Gastrocnemius medialis (tissue), 4 donors: ENCODE data around the gene PLCD1. TPM values are rescaled to one million over a fixed set of nuclear protein-coding genes. Genes with fewer than 3 reads are reported as not detected.

Source experiments
- ATAC-seq, 2 donors: fragments of 150-250 bp; one replicate each; pipeline ENCODE4 v1.9.1; 2016
- DNase-seq, 2 donors: peaks; one replicate each; pipeline ENCODE4 v3.0.0-alpha.2; 2019
- H3K27ac ChIP-seq, 4 donors: fragments of 200-600 bp; sonication (generic); 1 replicate in 1 of 4; 2 replicates in 3 of 4; pipeline ENCODE4 v1.5.1; 2016 to 2018; ENCODE audit warnings: mild to moderate bottlenecking in 2 of 4, moderate library complexity in 1 of 4
- H3K27me3 ChIP-seq, 3 donors: fragments of 200-600 bp; sonication (generic) in 2 of 3; 1 replicate in 1 of 3; 2 replicates in 2 of 3; pipeline versions ENCODE4 v1.5.1 to v1.6.0; 2016 to 2019; ENCODE audit warnings: mild to moderate bottlenecking in 1 of 3, moderate library complexity in 1 of 3
- H3K36me3 ChIP-seq, 2 donors: fragments of 200-600 bp; sonication (generic) in 1 of 2; one replicate each; pipeline ENCODE4 v1.5.1; 2017 to 2018
- H3K4me1 ChIP-seq, 2 donors: fragments of 200-600 bp; sonication (generic) in 1 of 2; one replicate each; pipeline ENCODE4 v1.5.1; 2016 to 2017; ENCODE audit warnings: mild to moderate bottlenecking in 2 of 2
- H3K4me3 ChIP-seq, 4 donors: fragments of 200-600 bp; sonication (generic) in 3 of 4; 1 replicate in 1 of 4; 2 replicates in 3 of 4; pipeline ENCODE4 v1.5.1; 2016 to 2019; ENCODE audit warnings: mild to moderate bottlenecking in 2 of 4
- H3K9me3 ChIP-seq, 3 donors: fragments of 200-600 bp; sonication (generic) in 2 of 3; 1 replicate in 1 of 3; 2 replicates in 2 of 3; pipeline ENCODE4 v1.5.1; 2016 to 2019
- CTCF ChIP-seq, 5 experiments: fragments of 450-650 bp in 3 of 5; fragments of 200-600 bp in 2 of 5; sonication (generic) in 2 of 5; IDR thresholded peaks in 4 of 5; conservative IDR thresholded peaks in 1 of 5; 1 replicate in 4 of 5; 2 replicates in 1 of 5; pipeline ENCODE4 v1.5.1; 2016 to 2019; ENCODE audit warnings: antibody characterized with exemption in 5 of 5, mild to moderate bottlenecking in 3 of 5, moderate library complexity in 3 of 5
- POLR2A ChIP-seq, 2 donors: fragments of 450-650 bp; IDR thresholded peaks; one replicate each; pipeline ENCODE4 v1.6.1; 2017; ENCODE audit warnings: antibody characterized with exemption in 2 of 2, mild to moderate bottlenecking in 2 of 2, moderate library complexity in 2 of 2
- in situ Hi-C, 4 donors: fragments of 200-750 bp; cut with MboI; loops; one replicate each; pipeline versions ENCODE4 v1.15.0 to v1.8.0; 2017; ENCODE audit warnings: low sequenced_read_pairs in 4 of 4
- intact Hi-C: fragments of 100-400 bp; cut with DNase I; formaldehyde crosslinking; loops from one replicate; pipeline ENCODE4 v1.15.1; 2023; ENCODE audit warnings: low total_unique reads
- total RNA-seq, 4 donors: library from RNA; depleted of rRNA; stranded (reverse); fragments of >200 nt; gene quantifications; one replicate each; pipeline versions ENCODE4 v1.1.0 to v1.2.3, GENCODE V29; 2016

Gene PLCD1
- total RNA-seq, 4 donors from 2014 or later = 2.4 to 6.2 (median 4.7) TPM

- ATAC-seq = no peak
- Histone ChIP-seq H3K36me3 (no peaks in the 10 kb centered on the region), H3K9me3 (no peaks in the 10 kb centered on the region), H3K27me3 (no peaks in the 10 kb centered on the region), H3K27ac (no peak overlapping the region), H3K4me1 (peaks cover 13 to 21% of the 10 kb centered on the region in 2 donors), H3K4me3 (no peak overlapping the region)
- intact Hi-C loops (no loop called here), in situ Hi-C loops (no loop called here)
- DNase-seq = no peak
- TF ChIP-seq CTCF (IDR thresholded peaks at IDR 0.05 in 4 of 5, conservative IDR thresholded peaks at IDR 0.05 in 1 of 5) (no peak), POLR2A (IDR thresholded peaks at IDR 0.05) (no peak)
These were observed 58.0 kb downstream of the PLCD1 start for GRCh38 chr3:37971467-37971866.

DNA sequence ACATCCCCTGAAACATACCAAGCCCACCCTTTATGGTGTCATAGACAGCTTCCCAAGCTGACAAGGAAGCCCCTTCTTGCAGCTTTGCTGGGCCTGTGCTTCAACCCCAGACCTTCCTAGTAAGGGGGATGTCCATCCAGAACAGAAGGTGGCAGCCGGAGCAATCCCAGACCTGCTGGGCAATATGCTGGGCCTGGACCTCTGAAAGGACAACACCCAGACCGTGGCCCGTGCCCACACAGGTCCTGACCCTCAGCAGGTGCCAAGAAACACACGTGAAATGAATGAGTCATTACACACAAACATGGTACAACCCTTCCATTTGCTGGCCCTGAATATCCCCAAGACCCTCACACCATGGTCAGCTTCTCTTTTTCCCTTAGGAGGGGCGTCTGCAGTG, 58.6 kb downstream of the PLCD1 start:
- intact Hi-C loops = no loop called here
- no peak for TF ChIP-seq POLR2A (IDR thresholded peaks at IDR 0.05)
- no peak for TF ChIP-seq CTCF (IDR thresholded peaks at IDR 0.05 in 4 of 5, conservative IDR thresholded peaks at IDR 0.05 in 1 of 5)
- H3K4me3 ChIP-seq = no peak overlapping the region

DNA sequence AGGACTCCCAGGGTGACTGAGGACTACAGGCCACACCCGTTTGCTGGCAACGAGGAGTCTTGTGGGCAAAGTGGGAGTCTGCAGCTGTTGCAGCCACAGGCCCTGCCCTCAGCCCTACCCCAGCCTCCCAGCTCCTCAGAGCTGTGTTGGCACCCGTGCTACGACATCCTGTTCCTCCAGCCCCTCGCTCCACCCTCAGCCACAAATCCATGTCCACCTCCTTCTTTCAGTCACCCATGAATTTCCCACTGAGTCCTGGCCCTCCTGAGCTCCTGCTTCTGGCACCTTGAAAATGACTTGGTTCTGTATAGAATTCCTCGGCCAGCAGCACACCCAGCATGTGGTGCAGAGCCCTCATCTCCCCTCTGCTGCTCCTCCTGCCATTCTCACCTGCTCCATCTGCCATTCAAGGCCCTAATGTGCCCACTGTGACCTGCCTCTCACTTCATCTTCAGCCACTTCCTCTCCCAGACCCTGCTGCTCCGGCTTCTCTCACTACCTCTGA, 59.8 kb downstream of the PLCD1 start:
- in situ Hi-C loops = loop anchor here in 2 of 4 donors (10.0 kb wide), 1 partner anchor 115 kb away; no protein-coding TSS in a partner anchor
- intact Hi-C loops = no loop called here

More for the DNA sequence above, 58.6 kb downstream of the PLCD1 start:
- peaks cover 13 to 21% of the 10 kb centered on the region in 2 donors for H3K4me1 ChIP-seq
- in situ Hi-C loops = no loop called here
- H3K27ac ChIP-seq = no peak overlapping the region
- H3K27me3 ChIP-seq = no peaks in the 10 kb centered on the region
- H3K36me3 ChIP-seq = no peaks in the 10 kb centered on the region
- H3K9me3 ChIP-seq = no peaks in the 10 kb centered on the region
- ATAC-seq = no peak
- no peak for DNase-seq

DNA sequence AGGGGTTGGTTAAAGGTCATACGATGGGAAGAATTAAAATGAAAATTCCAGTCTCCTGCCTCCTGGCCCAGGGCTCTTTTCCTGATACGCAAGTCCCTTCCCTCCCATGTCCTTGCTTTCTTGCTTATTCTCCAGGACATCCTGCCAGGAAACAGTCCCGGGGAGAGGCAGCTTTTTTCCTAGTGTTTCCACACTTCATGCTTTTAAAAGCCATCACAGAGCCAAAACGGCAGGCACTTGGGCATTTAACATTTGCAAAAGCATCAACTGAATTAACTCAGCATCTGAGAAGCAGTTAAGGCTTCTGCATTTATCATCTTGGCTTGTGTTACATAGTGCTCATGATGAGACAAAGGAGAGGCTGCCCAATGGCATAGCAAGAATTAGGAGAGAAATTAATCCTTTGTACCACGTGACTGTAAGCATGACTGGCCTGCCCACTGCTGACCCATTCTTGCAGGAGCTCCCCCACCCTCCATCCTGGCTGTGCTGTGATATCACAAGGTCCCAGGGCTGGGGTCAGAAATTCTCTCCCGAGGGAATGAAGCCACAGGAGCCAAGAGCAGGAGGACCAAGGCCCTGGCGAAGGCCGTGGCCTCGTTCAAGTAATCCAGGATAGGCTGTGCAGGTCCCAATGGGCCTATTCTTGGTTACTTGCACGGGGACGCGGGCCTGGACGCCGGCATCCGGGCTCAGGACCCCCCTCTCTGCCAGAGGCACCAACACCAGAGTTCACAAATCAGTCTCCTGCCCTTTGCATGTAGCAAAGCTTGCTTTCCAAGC, 60.4 kb downstream of the PLCD1 start:
- Histone ChIP-seq H3K9me3 (no peaks in the 10 kb centered on the region), H3K27me3 (no peaks in the 10 kb centered on the region), H3K27ac (peak overlapping the region in 2 of 4 donors; percentile 27 to 36), H3K36me3 (no peaks in the 10 kb centered on the region), H3K4me3 (no peak overlapping the region), H3K4me1 (peaks cover 16 to 18% of the 10 kb centered on the region in 2 donors)
- in situ Hi-C loops = loop anchor here in 2 of 4 donors (10.0 kb wide), 1 partner anchor 114 kb away; no protein-coding TSS in a partner anchor
- DNase-seq (no peak), ATAC-seq (peak in 1 of 2 donors; percentile 26)
- no peak for TF ChIP-seq CTCF (IDR thresholded peaks at IDR 0.05 in 4 of 5, conservative IDR thresholded peaks at IDR 0.05 in 1 of 5)
- TF ChIP-seq POLR2A (IDR thresholded peaks at IDR 0.05) = no peak
- intact Hi-C loops = no loop called here

More for the DNA sequence above, 59.8 kb downstream of the PLCD1 start:
- peaks cover 13 to 21% of the 10 kb centered on the region in 2 donors for H3K4me1 ChIP-seq
- no peaks in the 10 kb centered on the region for H3K36me3 ChIP-seq
- TF ChIP-seq CTCF (IDR thresholded peaks at IDR 0.05 in 4 of 5, conservative IDR thresholded peaks at IDR 0.05 in 1 of 5) (no peak), POLR2A (IDR thresholded peaks at IDR 0.05) (no peak)
- H3K4me3 ChIP-seq = no peak overlapping the region
- H3K27ac ChIP-seq = peak overlapping the region in 2 of 4 donors; percentile 18 to 36
- ATAC-seq (peak; percentile 10 to 45), DNase-seq (peak in 1 of 2 donors; percentile 29)
- H3K27me3 ChIP-seq = no peaks in the 10 kb centered on the region
- no peaks in the 10 kb centered on the region for H3K9me3 ChIP-seq
